ENCODE results near the gene SMIM28. TPM values are rescaled to one million over a fixed set of nuclear protein-coding genes. Genes with fewer than 3 reads are reported as not detected.
"Not testable (repeated sequence)": the region's sequence is repeated elsewhere in the genome, so short reads cannot be mapped to it uniquely, and the experiment has no call there.

SMIM28 gene
- total RNA-seq, 2 donors from 2014 or later = not detected

DNA sequence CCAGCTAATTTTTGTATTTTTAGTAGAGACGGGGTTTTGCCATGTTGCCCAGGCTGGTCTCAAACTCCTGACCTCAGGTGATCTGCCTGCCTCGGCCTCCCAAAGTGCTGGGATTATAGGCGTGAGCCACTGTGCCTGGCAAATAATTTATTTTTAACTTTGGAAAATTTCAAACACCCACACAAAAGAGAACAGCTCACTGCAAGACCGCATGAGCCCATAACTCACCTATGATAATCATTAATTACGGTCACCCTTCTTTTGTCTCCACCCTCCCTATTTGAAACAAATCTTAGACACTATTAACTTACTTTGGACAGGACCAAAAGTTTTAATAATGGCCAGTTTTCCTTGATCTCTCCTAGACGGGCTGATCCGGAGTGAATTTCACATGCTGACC is 47.6 kb downstream of the SMIM28 start:
- H3K4me1 Mint-ChIP-seq; H3K27ac Mint-ChIP-seq; ATAC-seq (replicated peaks); H3K9me3 Mint-ChIP-seq; H3K4me3 Mint-ChIP-seq; H3K36me3 Mint-ChIP-seq (ENCODE audit: low read depth); H3K27me3 Mint-ChIP-seq: not testable (repeated sequence)

DNA sequence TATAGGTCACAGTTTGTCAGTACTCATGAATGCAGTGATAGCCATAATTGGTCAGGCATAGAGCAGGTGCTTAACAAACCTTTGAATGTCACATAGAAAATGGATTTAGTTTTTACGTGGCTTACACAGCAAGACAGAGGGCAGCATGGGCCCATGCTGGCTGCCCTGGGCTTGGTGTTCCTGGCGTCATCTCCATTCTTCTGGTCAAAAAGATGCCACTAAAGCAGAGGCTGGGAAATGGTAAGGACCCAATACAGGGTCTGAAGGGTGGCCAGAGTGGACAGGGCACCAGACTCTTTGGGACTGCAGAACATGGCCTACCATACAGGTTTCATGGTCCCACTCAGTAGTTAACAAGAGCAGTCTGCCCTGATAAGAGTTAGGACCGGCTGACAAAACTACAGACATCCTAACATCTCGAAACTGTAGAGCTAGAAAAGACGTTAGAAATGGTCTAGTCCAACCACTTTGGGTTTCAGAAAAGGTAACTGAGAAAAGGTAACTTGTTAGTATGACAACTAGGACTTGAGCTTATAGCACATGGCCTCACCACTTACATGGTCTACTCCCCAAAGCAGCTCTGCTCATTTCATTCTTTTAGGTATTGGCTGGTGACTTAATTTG is 48.9 kb downstream of the SMIM28 start:
- Mint-ChIP-seq H3K4me1 (no peaks in the 10 kb centered on the region), H3K27me3 (peaks cover 3% of the 10 kb centered on the region), H3K27ac (no peak overlapping the region), H3K36me3 (ENCODE audit: low read depth) (no peaks in the 10 kb centered on the region), H3K9me3 (no peaks in the 10 kb centered on the region), H3K4me3 (no peak overlapping the region)
- ATAC-seq (replicated peaks) = no peak

- no peaks in the 10 kb centered on the region for H3K4me1 Mint-ChIP-seq
- no peak overlapping the region for H3K27ac Mint-ChIP-seq
- H3K27me3 Mint-ChIP-seq = peaks cover 3% of the 10 kb centered on the region
- H3K36me3 Mint-ChIP-seq (ENCODE audit: low read depth) = no peaks in the 10 kb centered on the region
- H3K9me3 Mint-ChIP-seq = no peaks in the 10 kb centered on the region
- no peak for ATAC-seq (replicated peaks)
- H3K4me3 Mint-ChIP-seq = no peak overlapping the region
These were observed 50.0 kb downstream of the SMIM28 start for GRCh38 chr6:138427701-138428100.

GRCh38 chr6:138428944-138429598 is 51.4 kb downstream of the SMIM28 start:
- Mint-ChIP-seq H3K4me3 (no peak overlapping the region), H3K4me1 (no peaks in the 10 kb centered on the region), H3K27ac (no peak overlapping the region), H3K36me3 (ENCODE audit: low read depth) (no peaks in the 10 kb centered on the region), H3K9me3 (no peaks in the 10 kb centered on the region), H3K27me3 (peaks cover 3% of the 10 kb centered on the region)
- peak; percentile 32 for ATAC-seq (replicated peaks)

- Mint-ChIP-seq H3K27ac (no peak overlapping the region), H3K27me3 (peaks cover 3% of the 10 kb centered on the region), H3K4me3 (no peak overlapping the region), H3K4me1 (no peaks in the 10 kb centered on the region), H3K9me3 (no peaks in the 10 kb centered on the region), H3K36me3 (ENCODE audit: low read depth) (no peaks in the 10 kb centered on the region)
- ATAC-seq (replicated peaks) = no peak
These were observed 52.1 kb downstream of the SMIM28 start for GRCh38 chr6:138429761-138430160.

- Mint-ChIP-seq H3K36me3 (ENCODE audit: low read depth) (no peaks in the 10 kb centered on the region), H3K27ac (no peak overlapping the region), H3K4me1 (no peaks in the 10 kb centered on the region), H3K27me3 (peaks cover 3% of the 10 kb centered on the region), H3K4me3 (no peak overlapping the region), H3K9me3 (no peaks in the 10 kb centered on the region)
- no peak for ATAC-seq (replicated peaks)
These were observed 52.8 kb downstream of the SMIM28 start for GRCh38 chr6:138430361-138431145.

DNA sequence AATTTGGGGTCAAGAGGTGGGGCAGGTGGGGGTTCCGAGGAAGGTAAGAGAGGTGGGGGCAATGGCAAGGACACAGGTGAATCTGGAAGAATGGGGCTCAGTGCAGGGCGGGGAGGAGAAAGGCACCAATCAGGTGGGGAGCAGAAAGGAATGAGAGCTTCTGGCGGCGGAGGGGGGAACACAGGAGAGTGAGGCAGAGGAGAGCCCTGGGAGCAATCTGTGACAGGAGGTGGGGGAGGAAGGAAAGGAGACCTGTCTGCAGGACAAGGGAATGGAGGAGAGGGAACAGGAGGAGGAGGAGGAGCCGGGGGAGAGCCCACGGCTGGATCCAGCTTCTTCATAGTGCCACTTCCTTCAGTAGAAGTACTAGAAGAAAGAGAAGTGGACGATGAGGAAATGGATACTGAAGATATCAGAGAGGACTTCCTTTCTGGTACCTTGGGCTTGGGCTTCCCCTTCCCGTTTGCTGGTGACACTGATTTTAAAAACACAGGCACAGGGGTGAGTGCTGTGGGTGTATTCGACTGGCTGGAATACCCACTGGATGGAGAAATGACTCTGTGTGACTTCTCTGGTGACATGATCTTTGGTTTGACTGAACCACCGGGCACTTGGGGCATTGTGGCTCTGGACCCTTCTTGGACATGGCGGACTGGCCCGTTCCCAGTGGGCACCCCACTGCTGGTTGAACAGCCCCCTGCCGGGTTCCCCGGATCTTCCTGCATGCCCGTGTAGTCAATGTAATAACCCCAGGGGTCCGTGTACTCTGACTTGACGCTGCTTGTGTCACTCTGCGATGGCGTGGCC is 53.8 kb downstream of the SMIM28 start:
- Mint-ChIP-seq H3K4me3 (no peak overlapping the region), H3K9me3 (no peaks in the 10 kb centered on the region), H3K27ac (no peak overlapping the region), H3K4me1 (no peaks in the 10 kb centered on the region), H3K27me3 (peaks cover 3% of the 10 kb centered on the region), H3K36me3 (ENCODE audit: low read depth) (no peaks in the 10 kb centered on the region)
- ATAC-seq (replicated peaks) = no peak

- no peaks in the 10 kb centered on the region for H3K4me1 Mint-ChIP-seq
- ATAC-seq (replicated peaks) = no peak
- H3K9me3 Mint-ChIP-seq = no peaks in the 10 kb centered on the region
- no peak overlapping the region for H3K4me3 Mint-ChIP-seq
- H3K36me3 Mint-ChIP-seq (ENCODE audit: low read depth) = no peaks in the 10 kb centered on the region
- H3K27ac Mint-ChIP-seq = no peak overlapping the region
- peaks cover 3% of the 10 kb centered on the region for H3K27me3 Mint-ChIP-seq
These were observed 54.3 kb downstream of the SMIM28 start for GRCh38 chr6:138432063-138432356.

Other genes starting within 250 kb of the SMIM28 start
- gene ARFGEF3, start 216.0 kb upstream of the SMIM28 start, total RNA-seq = 1 to 10 TPM; 3.6 to 8.0 TPM
- gene PBOV1, start 159.4 kb upstream of the SMIM28 start, total RNA-seq = not detected
- 10 to 100 TPM; 28.6 to 44.7 TPM for gene HEBP2, start 26.3 kb downstream of the SMIM28 start, total RNA-seq
- 1 to 10 TPM in 1 of 2 donors, under 1 TPM in 1; 0.82 to 1.1 TPM for gene NHSL1, start 121.6 kb downstream of the SMIM28 start, total RNA-seq